HG02885 (cell line): ENCODE data around the gene ARL11.

Experiments
- ATAC-seq: cut with Tn5 transposase; IDR thresholded peaks from one replicate; pipeline ENCODE4 v1.9.1; 2021; ENCODE audit warnings: mild to moderate bottlenecking; ENCODE audit not compliant: unreplicated experiment, poor library complexity

ARL11 gene

GRCh38 chr13:49681842-49682435, 53.6 kb downstream of the ARL11 start:
- no peak for ATAC-seq
